NK-92 (cell line): ENCODE results near the gene COL4A2.

ENCODE experiments used
- DNase-seq: peaks from one replicate; lab custom pipeline; 2025; ENCODE audit not compliant: unreplicated experiment; lab: John Stamatoyannopoulos, UW

The COL4A2 gene

GRCh38 chr13:110272227-110272626 is 34.9 kb upstream of the COL4A2 start:
- DNase-seq: no peak

GRCh38 chr13:110272651-110273050 is 34.4 kb upstream of the COL4A2 start:
- no peak for DNase-seq

GRCh38 chr13:110273254-110273653 is 33.8 kb upstream of the COL4A2 start:
- no peak for DNase-seq

- DNase-seq: no peak
Measured at GRCh38 chr13:110274687-110275086, 32.4 kb upstream of the COL4A2 start.

- no peak for DNase-seq
Measured at GRCh38 chr13:110275931-110276552, 31.0 kb upstream of the COL4A2 start.

GRCh38 chr13:110276553-110276950 is 30.5 kb upstream of the COL4A2 start:
- DNase-seq: no peak

- no peak for DNase-seq
Measured at GRCh38 chr13:110277357-110277975, 29.6 kb upstream of the COL4A2 start.

- no peak for DNase-seq
Measured at GRCh38 chr13:110278859-110279258, 28.2 kb upstream of the COL4A2 start.

- DNase-seq: no peak
Measured at GRCh38 chr13:110279684-110280083, 27.4 kb upstream of the COL4A2 start.

GRCh38 chr13:110280231-110280813 is 26.8 kb upstream of the COL4A2 start:
- DNase-seq: no peak

GRCh38 chr13:110280985-110281688 is 25.9 kb upstream of the COL4A2 start:
- no peak for DNase-seq

GRCh38 chr13:110281736-110282135 is 25.3 kb upstream of the COL4A2 start:
- DNase-seq: no peak

- DNase-seq: no peak
Measured at GRCh38 chr13:110282316-110282841, 24.7 kb upstream of the COL4A2 start.

GRCh38 chr13:110283736-110284517 is 23.2 kb upstream of the COL4A2 start:
- DNase-seq: no peak

- DNase-seq: no peak
Measured at GRCh38 chr13:110284779-110285484, 22.2 kb upstream of the COL4A2 start.

GRCh38 chr13:110285991-110286832 is 20.9 kb upstream of the COL4A2 start:
- no peak for DNase-seq

GRCh38 chr13:110286833-110287819 is 20.0 kb upstream of the COL4A2 start:
- no peak for DNase-seq

- DNase-seq: no peak
Measured at GRCh38 chr13:110289174-110289573, 17.9 kb upstream of the COL4A2 start.
